ENCODE measurements around the gene TAF4B. TPM values are rescaled to one million over a fixed set of nuclear protein-coding genes. Genes with fewer than 3 reads are reported as not detected.

Gene TAF4B
- total and polyA plus RNA-seq, 2 of the 8 experiments (the other 6 are each of a cell fraction or from before 2014, with no cell fraction given): 9.3 to 19.8 TPM

DNA sequence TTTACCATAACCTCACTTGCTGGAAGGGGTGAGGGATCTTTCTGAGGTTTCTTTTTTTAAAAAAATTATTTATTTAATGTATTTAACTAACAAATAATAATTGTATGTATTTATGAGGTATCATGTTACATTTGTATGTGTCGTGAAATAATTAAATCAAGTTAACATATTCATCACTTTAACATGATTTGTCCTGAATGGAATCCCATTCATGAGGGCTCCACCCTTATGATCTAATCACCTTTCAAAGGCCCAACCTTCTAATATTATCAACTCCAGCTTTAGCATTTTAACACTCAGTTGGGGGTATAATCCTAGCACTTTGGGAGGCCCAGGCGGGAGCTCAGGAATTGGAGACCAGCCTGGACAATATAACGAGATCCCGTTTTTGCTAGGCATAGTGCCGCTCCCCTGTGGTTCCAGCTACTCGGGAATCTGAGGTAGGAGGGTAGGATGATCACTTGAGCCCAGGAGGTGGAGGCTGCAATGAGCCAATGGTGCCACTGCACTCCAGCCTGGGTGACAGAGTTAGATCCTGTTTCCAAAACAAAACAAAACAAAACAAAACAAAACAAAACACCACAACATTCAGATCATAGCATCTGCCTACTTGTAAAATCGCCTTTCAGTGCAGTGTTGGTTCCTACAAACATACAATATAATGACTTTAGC, 1.1 kb upstream of the TAF4B start:
- H2BK120ac ChIP-seq (replicated peaks; ENCODE audit: low read depth, low read length): no peak overlapping the region
- H3K79me2 ChIP-seq (ENCODE audit: control insufficient read depth in 1 of 2, insufficient read depth in 2 of 2, low read length in 2 of 2): peaks cover 4 to 33% of the 10 kb centered on the region in 2 experiments; a peak in 3 of 4 replicates
- H2AFZ ChIP-seq (ENCODE audit: low read length): no peak overlapping the region
- CTCF ChIA-PET (ENCODE audit: partially characterized antibody): interaction anchor here (2.1 kb wide), 1 partner anchor 29 kb away, joined by 5 read pairs; no protein-coding TSS in a partner anchor
- FAIRE-seq (no peak), DNase-seq (ENCODE audit: low read depth in 1 of 2, low spot score in 2 of 2) (no peak)
- no peak overlapping the region for H4K8ac ChIP-seq (ENCODE audit: extremely low read depth, insufficient read depth, low read length)
- H2BK15ac ChIP-seq (ENCODE audit: low read length): no peak overlapping the region
- no peak overlapping the region for H2BK5ac ChIP-seq (ENCODE audit: low read depth, low read length)
- H4K91ac ChIP-seq (replicated peaks; ENCODE audit: insufficient read length, low read length): no peak overlapping the region
- H3K36me3 ChIP-seq (ENCODE audit: control insufficient read depth in 2 of 4, insufficient read depth in 4 of 4, low read length in 3 of 4): no peaks in the 10 kb centered on the region
- peak overlapping the region in 1 of 2 experiments; percentile 70; a peak in 1 of 4 replicates for H3K4me2 ChIP-seq (ENCODE audit: insufficient read depth in 1 of 2, low read depth in 2 of 2, low read length in 2 of 2)
- H2BK12ac ChIP-seq (ENCODE audit: low read depth, low read length): no peak overlapping the region
- H2AK5ac ChIP-seq (ENCODE audit: low read depth, low read length): no peak overlapping the region
- H3K23me2 ChIP-seq (ENCODE audit: low read depth, low read length): peaks cover 2% of the 10 kb centered on the region; the same call in 1 of the 2 replicates
- no peaks in the 10 kb centered on the region; the same call in 1 of the 2 replicates for H3K79me1 ChIP-seq (ENCODE audit: low read depth, low read length)
- no peak overlapping the region for H3K14ac ChIP-seq (ENCODE audit: insufficient read length)
- H3K27me3 ChIP-seq (replicated peaks in 1 of 4; ENCODE audit: control insufficient read depth in 3 of 4, extremely low read depth in 1 of 4, insufficient read depth in 3 of 4, low read length in 3 of 4): no peaks in the 10 kb centered on the region
- no peaks in the 10 kb centered on the region for H4K20me1 ChIP-seq (replicated peaks in 1 of 2; ENCODE audit: control insufficient read depth in 1 of 2, insufficient read depth in 2 of 2, low read length in 2 of 2)
- no peaks in the 10 kb centered on the region for H3K9me3 ChIP-seq (ENCODE audit: insufficient read depth in 2 of 2, low read depth in 1 of 2, low read length in 1 of 2)
- peaks cover 0 to 9% (median 2%) of the 10 kb centered on the region in 4 experiments; a peak in 3 of 7 replicates for H3K4me1 ChIP-seq (replicated peaks in 1 of 4; ENCODE audit: control insufficient read depth in 3 of 4, insufficient read depth in 4 of 4, low read length in 3 of 4)
- no peak overlapping the region for H3K9ac ChIP-seq (replicated peaks in 1 of 4; ENCODE audit: extremely low read depth in 1 of 4, low read depth in 3 of 4, low read length in 3 of 4)
- no peak overlapping the region for H3K56ac ChIP-seq (replicated peaks; ENCODE audit: insufficient read length, low read depth, low read length)
- H3K23ac ChIP-seq (ENCODE audit: insufficient read length): no peak overlapping the region
- H3K18ac ChIP-seq (ENCODE audit: extremely low read depth, low read length): no peak overlapping the region
- no peak overlapping the region for H4K5ac ChIP-seq (ENCODE audit: insufficient read length, low read depth, low read length)
- POLR2A ChIA-PET (ENCODE audit: partially characterized antibody): interaction anchor here (0.6 to 2.0 kb wide), 2 partner anchors 21 to 37 kb away, joined by 4 to 5 read pairs; no protein-coding TSS in a partner anchor
- no peak overlapping the region for H3K4me3 ChIP-seq (ENCODE audit: extremely low read depth in 1 of 4, insufficient read depth in 2 of 4, low read depth in 3 of 4, low read length in 4 of 4)
- no peak overlapping the region for H3K4ac ChIP-seq (replicated peaks; ENCODE audit: insufficient read length, low read depth, low read length)
- no peak overlapping the region for H2BK20ac ChIP-seq (ENCODE audit: low read length)
- WGBS, 2 experiments (ENCODE audit: extremely low coverage in 1 of 2, insufficient coverage in 1 of 2, insufficient read length in 1 of 2, insufficient replicate concordance in 2 of 2, low coverage in 1 of 2, low lambda C conversion rate in 2 of 2, missing lambda C conversion rate in 1 of 2): 81% methylated on average over 7 of the region's 7 CpGs; no CpG with 5 or more reads in 1 of the 2 experiments
- no peak overlapping the region for H3K27ac ChIP-seq (ENCODE audit: low read depth, low read length)
- no peak for TF ChIP-seq BRCA1 (IDR thresholded peaks at IDR 0.05; ENCODE audit: low read depth, low read length)
- TF ChIP-seq CBX5 (IDR thresholded peaks at IDR 0.05; ENCODE audit: low read depth, low read length): no peak
- no peak for TF ChIP-seq GTF2F1 (IDR thresholded peaks at IDR 0.05; ENCODE audit: borderline replicate concordance, low read depth, low read length)
- no peak for TF ChIP-seq HDAC2 (IDR thresholded peaks at IDR 0.05; ENCODE audit: borderline replicate concordance in 1 of 2, low read depth in 2 of 2, low read length in 2 of 2)
- TF ChIP-seq TAF1 (IDR thresholded peaks at IDR 0.05; ENCODE audit: low read depth, low read length): no peak
- TF ChIP-seq POU5F1 (IDR thresholded peaks at IDR 0.05; ENCODE audit: low read depth, low read length): no peak
- no peak for TF ChIP-seq KDM4A (IDR thresholded peaks at IDR 0.05; ENCODE audit: low read depth, low read length, severe bottlenecking)
- TF ChIP-seq RBBP5 (IDR thresholded peaks at IDR 0.05; ENCODE audit: borderline replicate concordance, low read depth, low read length): no peak
- no peak for TF ChIP-seq TEAD4 (IDR thresholded peaks at IDR 0.05; ENCODE audit: low read depth, low read length)
- TF ChIP-seq EP300 (IDR thresholded peaks at IDR 0.05; ENCODE audit: borderline replicate concordance in 1 of 2, low read depth in 2 of 2, low read length in 2 of 2): no peak
- no peak for TF ChIP-seq EGR1 (IDR thresholded peaks at IDR 0.05; ENCODE audit: borderline replicate concordance, low read depth, low read length)
- no peak for TF ChIP-seq YY1 (IDR thresholded peaks at IDR 0.05; ENCODE audit: low read depth, low read length)
- no peak for TF ChIP-seq ASH2L (IDR thresholded peaks at IDR 0.05; ENCODE audit: low read length)
